Keratinocyte (primary cell): ENCODE measurements around the gene CDH12. TPM values are rescaled to one million over a fixed set of nuclear protein-coding genes. Genes with fewer than 3 reads are reported as not detected.

Experiments used
- DNase-seq: peaks from one replicate; pipeline ENCODE4 v3.0.0-alpha.2; 2011; ENCODE audit warnings: low read depth, missing footprints, low spot score
- FAIRE-seq: peaks from 2 replicates; lab custom pipeline; 2011; peaks lifted over from hg19 to GRCh38; lab: Jason Lieb, UNC
- H2AFZ ChIP-seq: 2 replicates; pipeline ENCODE4 v1.6.0; 2012; ENCODE audit warnings: low read length, control low read depth, inconsistent platforms; ENCODE audit not compliant: control insufficient read depth
- H3K27ac ChIP-seq: 2 replicates; pipeline ENCODE4 v1.5.1; 2011; ENCODE audit warnings: low read length; ENCODE audit not compliant: control insufficient read depth, insufficient read depth
- H3K27me3 ChIP-seq: 3 replicates; pipeline ENCODE4 v1.6.0; 2011; ENCODE audit warnings: low read length; ENCODE audit not compliant: control insufficient read depth, insufficient read depth; ENCODE audit errors: extremely low read depth
- H3K36me3 ChIP-seq, 2 experiments: 2 replicates in 1 of 2; 3 replicates in 1 of 2; pipeline ENCODE4 v1.5.1; 2011; ENCODE audit warnings: low read length in 2 of 2, mild to moderate bottlenecking in 1 of 2; ENCODE audit not compliant: control insufficient read depth in 2 of 2, insufficient read depth in 2 of 2; ENCODE audit errors: extremely low read depth in 1 of 2
- H3K4me1 ChIP-seq: 3 replicates; pipeline ENCODE4 v1.5.1; 2011; ENCODE audit warnings: low read length; ENCODE audit not compliant: control insufficient read depth, insufficient read depth; ENCODE audit errors: extremely low read depth
- H3K4me2 ChIP-seq: 3 replicates; pipeline ENCODE4 v1.6.0; 2011; ENCODE audit warnings: low read depth, low read length; ENCODE audit not compliant: control insufficient read depth, insufficient read depth; ENCODE audit errors: extremely low read depth
- H3K4me3 ChIP-seq, 3 experiments: fragments of 200-600 bp in 1 of 3; sonication (generic) in 1 of 3; 2 replicates in 2 of 3; 3 replicates in 1 of 3; pipeline ENCODE4 v1.5.1; 2011 to 2016; ENCODE audit warnings: low read length in 3 of 3, mild to moderate bottlenecking in 3 of 3, control low read depth in 2 of 3, inconsistent platforms in 1 of 3, low read depth in 1 of 3, mixed read lengths in 1 of 3, mixed run types in 1 of 3, moderate library complexity in 1 of 3; ENCODE audit not compliant: control insufficient read depth in 2 of 3, insufficient read depth in 2 of 3; ENCODE audit errors: extremely low read depth in 1 of 3
- H3K79me2 ChIP-seq: 2 replicates; pipeline ENCODE4 v1.6.0; 2012; ENCODE audit warnings: low read length; ENCODE audit not compliant: control insufficient read depth, insufficient read depth
- H3K9ac ChIP-seq: 3 replicates; pipeline ENCODE4 v1.6.0; 2011; ENCODE audit warnings: low read length; ENCODE audit not compliant: control insufficient read depth, insufficient read depth; ENCODE audit errors: extremely low read depth
- H3K9me1 ChIP-seq: 3 replicates; pipeline ENCODE4 v1.6.0; 2011; ENCODE audit warnings: low read length; ENCODE audit not compliant: control insufficient read depth, insufficient read depth; ENCODE audit errors: extremely low read depth
- H3K9me3 ChIP-seq: 2 replicates; pipeline ENCODE4 v1.5.1; 2012; ENCODE audit warnings: low read depth, low read length; ENCODE audit not compliant: control insufficient read depth
- H4K20me1 ChIP-seq: 3 replicates; pipeline ENCODE4 v1.6.0; 2011; ENCODE audit warnings: low read length; ENCODE audit not compliant: control insufficient read depth, insufficient read depth; ENCODE audit errors: extremely low read depth
- CTCF ChIP-seq, 3 experiments: IDR thresholded peaks in 1 of 3; conservative IDR thresholded peaks in 1 of 3; optimal IDR thresholded peaks in 1 of 3; 2 replicates in 2 of 3; 3 replicates in 1 of 3; pipeline versions ENCODE3 to v1.5.1; 2011; ENCODE audit warnings: low read length in 3 of 3, mild to moderate bottlenecking in 3 of 3, moderate library complexity in 2 of 3, control low read depth in 1 of 3, inconsistent platforms in 1 of 3; ENCODE audit not compliant: insufficient read depth in 2 of 3; ENCODE audit errors: extremely low read depth in 1 of 3
- EZH2 ChIP-seq: IDR thresholded peaks from one replicate; pipeline ENCODE4 v1.6.1; 2012; ENCODE audit warnings: inconsistent platforms, mild to moderate bottlenecking, low read length, moderate library complexity
- dilution Hi-C: fragments of 300-500 bp; cut with MboI; formaldehyde crosslinking; loops from one replicate; pipeline ENCODE4 v1.7.0; 2020; ENCODE audit warnings: low sequenced_read_pairs; ENCODE audit not compliant: extremely low pct_ligation_motif_present
- polyA plus RNA-seq, 5 experiments: library from polyadenylated mRNA; depleted of rRNA in 3 of 5; stranded (reverse) in 3 of 5; stranded (forward) in 1 of 5; unstranded in 1 of 5; fragments of >200 nt; gene quantifications; 1 replicate in 1 of 5; 2 replicates in 3 of 5; 3 replicates in 1 of 5; pipeline versions ENCODE4 v1.2.1 to v1.2.3, GENCODE V29; 2011 to 2012; ENCODE audit warnings: missing spikeins in 2 of 5, low read depth in 1 of 5, low replicate concordance in 1 of 5

Gene CDH12
- polyA plus RNA-seq, 1 donor (not counting 4 experiments of a cell fraction or from before 2014, with no cell fraction given): not detected

GRCh38 chr5:22306011-22306410 lies 547.1 kb downstream of the CDH12 start:
- Histone ChIP-seq H3K27ac (no peak overlapping the region), H2AFZ (no peak overlapping the region), H3K79me2 (no peaks in the 10 kb centered on the region), H3K4me2 (no peak overlapping the region), H3K9ac (no peak overlapping the region), H3K36me3 (no peaks in the 10 kb centered on the region), H4K20me1 (no peaks in the 10 kb centered on the region), H3K9me1 (no peaks in the 10 kb centered on the region), H3K9me3 (no peaks in the 10 kb centered on the region), H3K4me1 (no peaks in the 10 kb centered on the region), H3K27me3 (no peaks in the 10 kb centered on the region), H3K4me3 (no peak overlapping the region)
- dilution Hi-C loops: no loop called here
- FAIRE-seq: no peak
- TF ChIP-seq CTCF (optimal IDR thresholded peaks at IDR 0.05 in 1 of 3, IDR thresholded peaks at IDR 0.05 in 1 of 3, conservative IDR thresholded peaks at IDR 0.05 in 1 of 3; ENCODE audit: extremely low read depth in 1 of 3, insufficient read depth in 2 of 3, low read length in 3 of 3): no peak
- no peak for TF ChIP-seq EZH2
- DNase-seq: no peak

GRCh38 chr5:22295832-22296231 lies 557.3 kb downstream of the CDH12 start:
- Histone ChIP-seq H3K36me3 (no peaks in the 10 kb centered on the region), H3K27ac (no peak overlapping the region), H4K20me1 (no peaks in the 10 kb centered on the region), H3K4me3 (no peak overlapping the region), H3K9me1 (no peaks in the 10 kb centered on the region), H3K79me2 (no peaks in the 10 kb centered on the region), H2AFZ (no peak overlapping the region), H3K4me1 (no peaks in the 10 kb centered on the region), H3K9ac (no peak overlapping the region), H3K27me3 (no peaks in the 10 kb centered on the region), H3K4me2 (no peak overlapping the region), H3K9me3 (no peaks in the 10 kb centered on the region)
- no peak for TF ChIP-seq EZH2
- TF ChIP-seq CTCF (optimal IDR thresholded peaks at IDR 0.05 in 1 of 3, IDR thresholded peaks at IDR 0.05 in 1 of 3, conservative IDR thresholded peaks at IDR 0.05 in 1 of 3; ENCODE audit: extremely low read depth in 1 of 3, insufficient read depth in 2 of 3, low read length in 3 of 3): no peak
- dilution Hi-C loops: no loop called here
- DNase-seq: no peak
- FAIRE-seq: no peak
